ENCODE results near the gene SYT2.
"Not testable (repeated sequence)": the region's sequence is repeated elsewhere in the genome, so short reads cannot be mapped to it uniquely, and the experiment has no call there.

SYT2 gene

DNA sequence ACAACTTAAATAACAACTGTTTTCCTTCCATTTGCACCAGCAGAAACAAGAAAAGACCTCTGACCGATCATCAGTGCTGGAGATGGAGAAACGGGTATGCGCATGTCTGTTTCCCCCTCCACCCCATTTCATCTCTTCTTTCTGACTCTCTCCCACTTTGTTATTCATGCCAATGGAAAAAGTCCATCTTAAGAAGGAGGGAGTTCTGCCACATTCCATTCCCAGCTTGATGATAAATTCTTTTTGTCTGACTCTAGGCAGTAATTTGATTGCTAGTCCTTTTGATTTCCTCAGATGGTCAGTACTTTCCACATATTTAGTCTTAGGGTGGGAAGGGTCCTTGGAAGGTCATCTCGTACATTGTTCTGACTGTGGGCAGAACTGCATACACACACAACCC is 142.5 kb downstream of the SYT2 start:
- H3K9me3 ChIP-seq (ENCODE audit: control insufficient read depth, low read length): no peaks in the 10 kb centered on the region
- peaks cover 5% of the 10 kb centered on the region for H3K36me3 ChIP-seq (ENCODE audit: control insufficient read depth, insufficient read depth, low read length)
- no peaks in the 10 kb centered on the region for H3K4me1 ChIP-seq (ENCODE audit: control insufficient read depth, insufficient read depth, low read length)
- H3K4me3 ChIP-seq (ENCODE audit: low read length): no peak overlapping the region
- no peak overlapping the region for H3K9ac ChIP-seq (ENCODE audit: low read length)
- no peaks in the 10 kb centered on the region for H3K27me3 ChIP-seq (ENCODE audit: control insufficient read depth, insufficient read depth, low read length)

DNA sequence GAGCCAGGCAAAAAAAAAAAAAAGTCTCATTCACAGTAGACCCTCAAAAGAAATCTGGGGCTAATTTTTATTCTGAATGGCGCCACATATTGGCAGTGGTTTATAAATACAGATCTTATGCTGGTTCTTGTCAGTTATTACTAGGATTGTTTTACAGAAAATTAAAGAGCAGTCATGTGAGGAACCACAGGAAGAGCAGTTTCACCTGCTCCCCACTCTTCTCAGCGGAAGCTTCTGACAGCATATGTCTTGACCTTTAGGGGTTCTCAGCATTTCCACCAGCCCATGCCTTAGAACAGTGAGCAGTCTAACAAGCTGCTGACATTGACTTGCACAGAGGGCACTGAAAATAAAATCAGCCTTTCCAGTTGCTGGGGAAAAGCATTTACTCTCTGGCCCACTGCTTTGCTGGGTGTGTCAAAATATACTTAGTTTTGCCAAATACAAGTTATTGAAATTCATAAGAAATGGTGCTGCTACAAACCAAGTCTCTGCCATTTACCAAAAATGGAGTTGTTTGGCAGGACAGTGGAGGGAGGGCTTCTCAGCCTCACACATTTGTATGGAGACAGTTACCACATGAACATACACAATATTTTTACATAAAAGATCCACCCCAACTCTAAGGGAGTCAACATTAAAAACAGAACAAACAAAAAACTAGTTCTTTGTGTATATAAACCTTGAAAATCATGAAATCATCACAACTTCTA is 144.2 kb downstream of the SYT2 start:
- H3K9me3 ChIP-seq (ENCODE audit: control insufficient read depth, low read length): no peaks in the 10 kb centered on the region
- H3K27me3 ChIP-seq (ENCODE audit: control insufficient read depth, insufficient read depth, low read length): no peaks in the 10 kb centered on the region
- H3K4me1 ChIP-seq (ENCODE audit: control insufficient read depth, insufficient read depth, low read length): no peaks in the 10 kb centered on the region
- no peak overlapping the region for H3K4me3 ChIP-seq (ENCODE audit: low read length)
- peaks cover 5% of the 10 kb centered on the region for H3K36me3 ChIP-seq (ENCODE audit: control insufficient read depth, insufficient read depth, low read length)
- no peak overlapping the region for H3K9ac ChIP-seq (ENCODE audit: low read length)

DNA sequence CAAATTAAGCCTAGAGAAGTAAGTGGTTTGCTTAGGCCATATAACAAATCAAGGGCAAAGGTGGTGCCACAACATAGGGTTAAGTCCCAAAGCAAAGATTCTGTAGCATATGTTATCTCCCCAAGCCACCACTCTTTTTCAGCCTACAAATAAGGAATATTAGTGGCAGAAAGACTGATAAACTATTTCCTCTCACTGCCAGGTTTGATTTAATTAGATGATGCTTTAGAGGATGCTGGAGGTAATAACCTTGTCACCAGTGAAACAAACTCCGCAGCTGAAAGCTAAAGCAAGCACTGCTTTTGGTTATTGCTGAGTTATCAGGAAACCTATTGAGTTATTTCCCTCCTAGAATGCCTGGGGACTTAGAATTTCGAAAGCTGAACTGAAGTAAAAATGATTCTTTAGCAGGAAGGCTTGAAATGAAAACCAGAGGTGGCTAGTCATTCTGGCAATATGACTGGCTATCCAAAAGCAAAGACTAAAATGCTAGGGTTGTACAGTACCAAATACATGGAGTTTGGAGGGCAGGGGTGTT is 145.2 kb downstream of the SYT2 start:
- H3K9me3 ChIP-seq (ENCODE audit: control insufficient read depth, low read length): no peaks in the 10 kb centered on the region
- H3K36me3 ChIP-seq (ENCODE audit: control insufficient read depth, insufficient read depth, low read length): peaks cover 5% of the 10 kb centered on the region
- no peak overlapping the region for H3K9ac ChIP-seq (ENCODE audit: low read length)
- H3K4me1 ChIP-seq (ENCODE audit: control insufficient read depth, insufficient read depth, low read length): no peaks in the 10 kb centered on the region
- H3K27me3 ChIP-seq (ENCODE audit: control insufficient read depth, insufficient read depth, low read length): no peaks in the 10 kb centered on the region
- H3K4me3 ChIP-seq (ENCODE audit: low read length): no peak overlapping the region

DNA sequence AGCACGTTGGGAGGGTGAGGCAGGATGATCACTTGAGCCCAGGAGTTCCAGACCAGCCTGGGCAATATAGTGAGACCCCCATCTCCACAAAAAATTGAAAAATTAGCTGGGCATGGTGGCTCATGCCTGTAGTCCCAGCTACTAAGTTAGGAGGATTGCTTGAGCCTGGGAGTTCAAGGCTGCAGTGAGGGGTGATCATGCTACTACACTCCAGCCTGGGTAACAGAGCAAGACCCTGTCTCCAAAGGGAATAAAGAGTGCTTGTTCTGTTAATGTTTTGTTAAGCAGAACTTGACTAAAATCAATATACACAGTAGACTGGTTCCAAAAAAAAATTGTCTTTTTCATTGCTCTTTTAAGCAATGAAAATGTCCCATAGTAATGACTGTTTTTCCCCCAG is 146.4 kb downstream of the SYT2 start:
- Histone ChIP-seq H3K4me3 (ENCODE audit: low read length) (no peak overlapping the region), H3K9ac (ENCODE audit: low read length) (no peak overlapping the region), H3K9me3 (ENCODE audit: control insufficient read depth, low read length) (no peaks in the 10 kb centered on the region), H3K27me3 (ENCODE audit: control insufficient read depth, insufficient read depth, low read length) (no peaks in the 10 kb centered on the region), H3K4me1 (ENCODE audit: control insufficient read depth, insufficient read depth, low read length) (no peaks in the 10 kb centered on the region), H3K36me3 (ENCODE audit: control insufficient read depth, insufficient read depth, low read length) (peaks cover 5% of the 10 kb centered on the region)

DNA sequence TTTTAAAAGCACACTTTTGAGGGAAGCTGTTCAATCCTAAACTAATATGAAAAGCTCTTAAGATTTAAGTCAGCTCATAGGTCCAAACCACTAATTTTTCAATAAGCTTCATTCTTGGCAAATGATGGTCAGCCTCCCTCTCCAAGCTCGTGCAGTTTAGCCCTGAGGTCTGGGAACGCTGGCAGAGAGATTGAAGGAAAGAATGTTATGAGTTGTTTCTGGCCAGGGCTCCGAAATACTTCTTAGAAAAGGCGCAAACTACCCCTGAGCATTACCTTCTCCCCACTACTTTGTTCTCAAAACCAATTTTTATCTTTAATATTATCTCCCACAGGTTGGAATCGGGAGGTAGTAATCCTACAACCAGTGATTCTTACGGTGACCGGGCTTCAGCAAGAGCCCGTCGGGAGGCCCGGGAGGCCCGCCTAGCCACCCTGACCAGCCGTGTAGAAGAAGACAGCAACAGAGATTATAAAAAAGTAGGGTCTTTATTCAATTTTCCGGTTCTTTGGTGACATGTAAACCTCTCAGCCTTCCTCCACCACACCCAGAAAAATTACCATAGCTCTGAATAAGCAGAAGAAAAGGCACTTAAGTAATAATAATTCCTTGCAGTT is 147.7 kb downstream of the SYT2 start:
- H3K4me3 ChIP-seq (ENCODE audit: low read length): no peak overlapping the region
- no peaks in the 10 kb centered on the region for H3K27me3 ChIP-seq (ENCODE audit: control insufficient read depth, insufficient read depth, low read length)
- H3K36me3 ChIP-seq (ENCODE audit: control insufficient read depth, insufficient read depth, low read length): peaks cover 5% of the 10 kb centered on the region
- peaks cover 8% of the 10 kb centered on the region for H3K4me1 ChIP-seq (ENCODE audit: control insufficient read depth, insufficient read depth, low read length)
- no peak overlapping the region for H3K9ac ChIP-seq (ENCODE audit: low read length)
- no peaks in the 10 kb centered on the region for H3K9me3 ChIP-seq (ENCODE audit: control insufficient read depth, low read length)

DNA sequence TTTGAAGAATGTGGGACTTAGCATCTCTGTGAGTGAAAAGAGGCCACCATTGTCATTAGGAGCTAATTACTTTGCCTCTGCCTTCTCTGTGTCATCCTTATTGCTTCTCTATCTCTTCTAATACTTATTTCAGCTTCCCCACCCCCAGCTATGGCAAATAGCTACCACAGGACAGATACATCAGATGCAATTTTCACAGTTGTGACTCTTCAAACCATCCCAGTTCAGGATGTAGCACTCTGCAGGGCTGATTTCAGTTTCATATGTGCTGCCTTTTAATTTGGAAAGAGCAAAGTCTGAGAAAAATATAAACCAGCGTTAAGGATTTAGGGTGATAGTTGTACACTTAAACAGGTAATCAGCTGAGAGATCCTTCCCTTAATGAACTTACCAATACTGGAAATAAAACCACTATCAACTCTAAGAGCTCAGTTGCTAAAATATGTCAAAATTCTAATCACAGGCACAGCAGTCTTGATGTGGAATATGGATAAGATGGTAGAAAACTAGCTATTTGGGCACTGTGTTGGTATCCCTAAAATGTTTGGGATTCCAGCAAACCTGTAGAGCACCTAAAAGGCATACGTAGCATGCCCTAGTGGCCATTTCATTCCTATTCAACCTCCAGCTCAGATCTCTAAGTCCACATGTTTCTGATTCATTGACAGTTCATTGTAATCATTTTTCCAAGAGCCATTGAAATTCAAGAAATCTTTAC is 148.4 kb downstream of the SYT2 start:
- Histone ChIP-seq H3K4me3 (ENCODE audit: low read length) (no peak overlapping the region), H3K27me3 (ENCODE audit: control insufficient read depth, insufficient read depth, low read length) (no peaks in the 10 kb centered on the region), H3K9me3 (ENCODE audit: control insufficient read depth, low read length) (no peaks in the 10 kb centered on the region), H3K36me3 (ENCODE audit: control insufficient read depth, insufficient read depth, low read length) (peaks cover 5% of the 10 kb centered on the region), H3K9ac (ENCODE audit: low read length) (no peak overlapping the region), H3K4me1 (ENCODE audit: control insufficient read depth, insufficient read depth, low read length) (peaks cover 11% of the 10 kb centered on the region)

DNA sequence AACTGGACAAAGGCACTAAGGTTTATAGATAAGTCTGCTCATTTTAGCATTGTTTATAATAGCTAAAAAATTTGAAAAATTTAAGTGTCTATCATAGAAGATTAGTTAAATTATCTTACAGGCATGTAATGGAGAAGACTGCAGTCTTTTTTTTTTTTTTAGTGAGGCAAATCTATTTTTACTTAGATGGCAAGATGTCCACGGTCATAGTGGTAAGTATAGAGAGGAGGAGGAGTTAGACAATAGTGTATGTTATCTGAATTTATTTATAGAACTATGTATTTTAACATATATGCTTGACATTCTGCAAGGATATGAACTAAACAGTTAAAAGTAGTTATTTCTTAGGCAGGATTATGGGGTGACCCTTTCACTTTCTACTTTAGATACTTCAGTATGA is 149.0 kb downstream of the SYT2 start:
- Histone ChIP-seq H3K4me1 (ENCODE audit: control insufficient read depth, insufficient read depth, low read length) (peaks cover 11% of the 10 kb centered on the region), H3K27me3 (ENCODE audit: control insufficient read depth, insufficient read depth, low read length) (no peaks in the 10 kb centered on the region), H3K9ac (ENCODE audit: low read length) (no peak overlapping the region), H3K36me3 (ENCODE audit: control insufficient read depth, insufficient read depth, low read length) (peaks cover 5% of the 10 kb centered on the region), H3K4me3 (ENCODE audit: low read length) (no peak overlapping the region), H3K9me3 (ENCODE audit: control insufficient read depth, low read length) (no peaks in the 10 kb centered on the region)

DNA sequence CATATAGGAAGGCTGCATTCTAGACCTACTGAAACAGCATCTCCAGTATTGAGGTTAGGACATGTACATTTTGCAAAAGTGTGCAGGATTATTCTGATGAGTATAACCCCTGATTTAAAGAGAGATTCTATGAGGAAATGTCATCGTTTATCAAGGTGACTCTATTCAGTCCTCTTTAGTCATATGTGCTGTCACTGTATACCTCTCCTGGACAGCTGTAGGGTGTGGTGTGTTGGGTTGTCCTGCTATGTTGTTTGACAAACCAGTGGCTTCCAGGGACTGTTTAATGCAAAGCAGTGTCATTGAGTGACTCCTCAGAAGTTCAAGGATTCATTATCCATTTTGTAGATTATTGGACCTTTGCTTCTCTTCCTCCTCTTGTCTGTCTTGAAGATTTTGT is 152.6 kb downstream of the SYT2 start:
- H3K36me3 ChIP-seq (ENCODE audit: control insufficient read depth, insufficient read depth, low read length); H3K9ac ChIP-seq (ENCODE audit: low read length); H3K9me3 ChIP-seq (ENCODE audit: control insufficient read depth, low read length); H3K27me3 ChIP-seq (ENCODE audit: control insufficient read depth, insufficient read depth, low read length); H3K4me3 ChIP-seq (ENCODE audit: low read length): not testable (repeated sequence)
- peaks cover 19% of the 10 kb centered on the region for H3K4me1 ChIP-seq (ENCODE audit: control insufficient read depth, insufficient read depth, low read length)

DNA sequence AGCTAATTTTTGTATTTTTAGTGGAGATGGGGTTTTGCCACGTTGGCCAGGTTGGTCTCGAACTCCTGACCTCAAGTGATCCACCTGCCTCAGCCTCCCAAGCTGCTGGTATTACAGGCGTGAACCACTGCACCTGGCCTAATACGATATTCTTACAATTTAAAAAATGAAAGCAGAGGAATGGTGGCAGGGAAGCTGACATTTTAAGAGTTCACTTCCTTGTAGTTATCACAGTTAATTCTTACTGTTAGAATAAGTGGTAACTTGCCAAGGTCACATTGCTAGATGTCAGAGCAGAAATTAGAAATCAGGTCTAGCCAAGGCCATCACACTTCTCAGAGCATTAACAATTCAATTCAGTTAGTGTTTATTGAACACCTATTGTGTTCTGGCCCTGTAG is 154.2 kb downstream of the SYT2 start:
- not testable (repeated sequence) for H3K27me3 ChIP-seq (ENCODE audit: control insufficient read depth, insufficient read depth, low read length); H3K4me3 ChIP-seq (ENCODE audit: low read length); H3K9ac ChIP-seq (ENCODE audit: low read length); H3K9me3 ChIP-seq (ENCODE audit: control insufficient read depth, low read length); H3K36me3 ChIP-seq (ENCODE audit: control insufficient read depth, insufficient read depth, low read length)
- peaks cover 19% of the 10 kb centered on the region for H3K4me1 ChIP-seq (ENCODE audit: control insufficient read depth, insufficient read depth, low read length)

DNA sequence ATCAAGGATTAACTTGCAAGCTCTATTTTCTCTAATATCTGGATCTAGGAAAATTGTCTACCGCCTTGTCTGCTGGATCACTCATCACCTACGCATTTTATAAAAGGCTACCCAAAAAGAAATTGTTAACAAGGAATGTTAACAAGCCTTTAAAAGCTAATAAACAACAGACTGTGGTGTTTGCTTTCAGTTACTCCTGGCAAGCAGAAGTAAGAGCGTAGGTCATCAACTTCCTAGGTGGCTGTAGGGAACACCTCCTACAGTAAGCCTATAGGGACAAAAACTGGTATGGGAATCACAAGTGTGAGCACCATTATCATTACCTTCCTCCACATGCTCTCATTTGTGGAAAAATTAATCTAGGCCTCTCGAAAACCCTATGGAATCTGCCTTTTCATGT is 155.6 kb downstream of the SYT2 start:
- H3K36me3 ChIP-seq (ENCODE audit: control insufficient read depth, insufficient read depth, low read length); H3K9ac ChIP-seq (ENCODE audit: low read length); H3K4me3 ChIP-seq (ENCODE audit: low read length); H3K9me3 ChIP-seq (ENCODE audit: control insufficient read depth, low read length); H3K27me3 ChIP-seq (ENCODE audit: control insufficient read depth, insufficient read depth, low read length): not testable (repeated sequence)
- H3K4me1 ChIP-seq (ENCODE audit: control insufficient read depth, insufficient read depth, low read length): peaks cover 19% of the 10 kb centered on the region

DNA sequence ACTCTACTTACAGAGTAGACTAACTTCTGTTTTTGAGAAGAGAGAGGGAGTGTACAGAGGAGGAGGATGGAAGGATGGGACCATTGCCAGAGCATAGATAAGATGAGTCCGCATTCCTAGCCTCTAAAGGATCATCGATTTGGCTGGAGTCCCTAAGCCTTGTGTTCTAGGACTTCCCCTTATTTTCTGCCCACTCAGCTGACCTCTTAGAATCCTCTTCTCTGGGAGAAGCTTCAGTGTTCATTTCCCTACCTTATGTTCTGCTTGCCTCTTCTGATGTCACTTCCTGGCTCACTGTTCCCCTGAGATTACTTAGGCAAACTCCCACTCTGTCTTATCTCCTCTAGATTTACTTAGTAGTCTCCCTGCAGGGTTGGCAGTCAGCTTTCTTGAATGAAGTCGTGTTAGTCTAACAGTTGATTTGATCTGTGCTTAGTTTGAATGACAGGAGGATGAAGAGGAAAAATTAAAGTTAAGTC is 156.7 kb downstream of the SYT2 start:
- H3K4me3 ChIP-seq (ENCODE audit: low read length): no peak overlapping the region
- H3K4me1 ChIP-seq (ENCODE audit: control insufficient read depth, insufficient read depth, low read length): peaks cover 19% of the 10 kb centered on the region
- no peaks in the 10 kb centered on the region for H3K9me3 ChIP-seq (ENCODE audit: control insufficient read depth, low read length)
- H3K27me3 ChIP-seq (ENCODE audit: control insufficient read depth, insufficient read depth, low read length): no peaks in the 10 kb centered on the region
- H3K9ac ChIP-seq (ENCODE audit: low read length): no peak overlapping the region
- no peaks in the 10 kb centered on the region for H3K36me3 ChIP-seq (ENCODE audit: control insufficient read depth, insufficient read depth, low read length)

DNA sequence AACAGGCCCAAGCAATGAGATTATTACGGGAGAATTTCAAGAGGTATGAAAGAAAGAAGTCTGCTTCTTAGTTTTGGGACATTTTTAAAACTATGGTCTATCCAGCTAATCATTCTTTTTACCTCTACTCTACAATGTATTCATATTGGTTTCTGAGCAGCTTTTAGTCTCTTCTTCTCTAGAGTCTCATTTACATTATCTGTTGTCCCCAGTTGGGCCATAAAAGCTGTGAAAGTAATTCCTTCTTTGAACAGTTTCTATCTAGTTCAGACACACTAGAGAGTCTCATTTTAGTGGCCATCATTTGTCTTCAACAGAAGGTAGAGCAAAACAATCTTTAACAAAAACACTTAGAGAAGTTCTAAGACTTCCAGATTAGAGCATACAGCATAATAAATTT is 157.2 kb downstream of the SYT2 start:
- not testable (repeated sequence) for H3K9me3 ChIP-seq (ENCODE audit: control insufficient read depth, low read length); H3K36me3 ChIP-seq (ENCODE audit: control insufficient read depth, insufficient read depth, low read length); H3K4me3 ChIP-seq (ENCODE audit: low read length); H3K27me3 ChIP-seq (ENCODE audit: control insufficient read depth, insufficient read depth, low read length); H3K9ac ChIP-seq (ENCODE audit: low read length)
- H3K4me1 ChIP-seq (ENCODE audit: control insufficient read depth, insufficient read depth, low read length): peaks cover 16% of the 10 kb centered on the region
